ENCODE measurements around the gene GRN.
A peak's percentile ranks its signal among the peaks of the same experiment; 100 is the strongest.

GRN gene

DNA sequence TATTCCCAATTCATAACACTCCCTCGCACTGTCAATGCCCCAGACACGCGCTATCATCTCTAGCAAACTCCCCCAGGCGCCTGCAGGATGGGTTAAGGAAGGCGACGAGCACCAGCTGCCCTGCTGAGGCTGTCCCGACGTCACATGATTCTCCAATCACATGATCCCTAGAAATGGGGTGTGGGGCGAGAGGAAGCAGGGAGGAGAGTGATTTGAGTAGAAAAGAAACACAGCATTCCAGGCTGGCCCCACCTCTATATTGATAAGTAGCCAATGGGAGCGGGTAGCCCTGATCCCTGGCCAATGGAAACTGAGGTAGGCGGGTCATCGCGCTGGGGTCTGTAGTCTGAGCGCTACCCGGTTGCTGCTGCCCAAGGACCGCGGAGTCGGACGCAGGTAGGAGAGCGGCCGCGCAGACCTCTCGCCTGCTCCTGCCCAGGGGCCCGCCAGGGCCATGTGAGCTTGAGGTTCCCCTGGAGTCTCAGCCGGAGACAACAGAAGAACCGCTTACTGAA lies at the start of gene GRN:
Gene GRN, plus strand, starts transcription at position 364 of the 515 bp plus-strand sequence. CDS start 3,863 bp downstream, outside the sequence.
- peak; percentile 86 for DNase-seq (ENCODE audit: low spot score)

DNA sequence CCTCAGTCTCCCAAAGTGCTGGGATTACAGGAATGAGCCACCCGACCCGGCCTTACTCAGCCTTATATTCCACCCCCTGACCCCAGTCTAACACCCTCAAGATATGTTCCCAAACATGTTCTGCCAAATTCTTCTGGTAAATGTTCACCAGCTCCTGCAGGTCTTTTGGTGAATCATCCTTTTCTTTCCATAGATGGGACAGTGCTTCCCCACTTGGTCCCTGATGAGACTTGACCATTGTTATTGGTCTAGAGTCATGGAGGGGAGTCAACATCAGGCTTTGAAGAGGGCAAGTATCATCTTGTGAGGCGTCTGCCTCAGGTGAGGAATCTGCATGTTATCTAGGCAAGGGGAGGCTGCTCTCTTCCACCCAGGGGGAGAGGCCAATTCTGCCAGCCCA lies 47.1 kb upstream of the GRN start:
- DNase-seq (ENCODE audit: low spot score) = no peak

DNA sequence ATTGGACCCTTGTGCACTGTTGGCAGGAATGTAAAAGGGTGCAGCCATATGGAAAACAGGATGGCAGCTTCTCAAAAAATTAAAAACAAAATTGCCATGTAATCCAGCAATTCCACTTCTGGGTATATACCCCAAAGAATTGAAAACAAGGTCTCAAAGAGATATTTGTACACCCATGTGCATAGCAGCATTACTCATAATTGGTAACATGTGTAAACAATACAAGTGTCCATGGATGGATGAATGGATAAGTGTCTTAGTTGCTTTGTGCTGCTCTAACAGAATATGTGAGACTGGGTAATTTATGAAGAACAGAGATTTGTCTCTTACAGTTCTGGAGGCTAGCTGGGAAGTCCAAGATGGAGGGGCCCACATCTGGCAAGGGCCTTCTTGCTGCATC lies 40.5 kb upstream of the GRN start:
- DNase-seq (ENCODE audit: low spot score) = no peak

DNA sequence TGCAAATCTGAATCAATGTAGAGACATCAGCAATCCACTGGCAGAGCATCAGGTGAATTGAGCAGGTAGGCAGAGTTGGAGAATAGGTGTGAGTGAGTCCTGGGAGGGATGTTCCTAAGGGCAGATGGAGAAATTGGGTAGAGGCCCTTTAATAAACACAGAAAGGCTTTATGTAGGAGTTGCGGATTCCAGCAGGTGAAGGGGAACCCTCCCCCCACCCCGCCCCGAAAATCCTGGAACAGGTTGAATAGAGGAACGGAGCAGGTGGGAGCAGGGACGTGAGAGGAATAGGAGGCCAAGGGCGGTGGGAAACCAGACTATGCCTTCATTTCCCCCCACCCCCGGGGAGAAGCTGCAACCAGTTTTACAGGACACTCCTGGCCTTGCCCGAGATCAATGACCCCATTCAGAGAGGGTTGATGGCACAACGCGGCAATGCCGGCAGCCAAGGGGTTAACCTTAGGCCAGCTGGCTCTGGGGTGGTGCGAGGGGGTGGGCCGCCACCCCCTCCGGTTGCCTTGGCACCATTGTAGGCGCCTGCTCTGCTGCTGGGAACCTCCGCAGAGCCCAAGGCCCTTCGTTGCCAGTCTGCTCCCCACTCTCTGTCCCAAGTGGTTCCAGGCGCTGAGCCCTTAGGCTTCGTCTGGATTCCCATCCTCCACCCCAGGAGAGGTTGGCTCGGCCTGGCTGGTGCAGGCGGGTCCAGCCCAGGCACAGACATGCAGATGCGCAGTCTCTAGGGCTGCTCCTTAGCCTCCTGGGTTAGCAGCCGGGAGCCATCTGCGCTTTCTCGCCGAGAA lies 37.5 kb upstream of the GRN start:
- no peak for DNase-seq (ENCODE audit: low spot score)

DNA sequence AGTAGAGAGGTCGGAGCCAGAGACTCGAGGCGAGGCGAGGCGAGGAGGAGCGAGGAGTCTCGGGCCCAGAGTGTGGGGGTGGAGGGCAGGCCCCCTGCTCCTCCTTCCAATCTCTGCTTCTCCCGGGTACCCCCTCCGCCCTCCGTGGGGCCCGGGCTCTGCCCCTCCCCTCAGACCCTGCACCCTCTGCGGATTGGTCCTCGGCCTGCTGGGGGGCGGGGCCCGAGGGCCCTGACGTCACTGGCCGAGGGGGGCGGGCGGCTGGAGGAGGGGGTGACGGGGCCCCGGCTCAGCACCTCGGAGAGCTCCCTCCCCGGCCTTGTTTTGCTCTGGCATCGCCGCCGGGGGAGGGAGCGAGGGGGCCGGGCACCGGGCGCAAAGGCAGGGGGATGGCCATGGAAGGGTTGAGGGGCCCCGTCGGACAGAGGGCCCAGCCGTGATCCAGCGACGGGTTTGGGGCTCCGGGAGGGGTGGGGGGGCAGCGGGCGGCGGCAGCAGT lies 36.7 kb upstream of the GRN start, which contains the start of gene RUNDC3A:
Gene RUNDC3A, plus strand, starts transcription at position 282 of the 499 bp plus-strand sequence. CDS start 232 bp downstream, outside the sequence.
- DNase-seq (ENCODE audit: low spot score) = peak; percentile 78

DNA sequence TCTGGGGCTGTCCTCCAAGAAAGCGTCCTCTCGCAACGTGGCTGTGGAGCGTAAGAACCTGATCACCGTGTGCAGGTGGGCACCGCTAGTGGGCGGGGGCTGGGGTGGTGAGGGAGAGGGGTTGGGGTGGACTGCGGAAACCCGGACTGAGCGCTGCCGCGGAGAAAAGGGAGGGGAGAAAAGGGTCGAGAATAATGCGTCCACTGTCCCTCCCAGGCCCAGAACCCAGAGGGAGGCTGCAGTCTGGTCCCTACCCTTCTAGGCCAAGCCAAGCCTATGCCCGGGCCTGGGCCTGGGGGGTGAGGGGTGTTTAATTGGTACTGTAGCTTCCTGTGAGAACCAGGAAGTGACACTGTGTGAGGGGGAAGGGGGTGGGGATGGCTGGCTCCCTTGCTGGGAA lies 36.2 kb upstream of the GRN start:
- no peak for DNase-seq (ENCODE audit: low spot score)

DNA sequence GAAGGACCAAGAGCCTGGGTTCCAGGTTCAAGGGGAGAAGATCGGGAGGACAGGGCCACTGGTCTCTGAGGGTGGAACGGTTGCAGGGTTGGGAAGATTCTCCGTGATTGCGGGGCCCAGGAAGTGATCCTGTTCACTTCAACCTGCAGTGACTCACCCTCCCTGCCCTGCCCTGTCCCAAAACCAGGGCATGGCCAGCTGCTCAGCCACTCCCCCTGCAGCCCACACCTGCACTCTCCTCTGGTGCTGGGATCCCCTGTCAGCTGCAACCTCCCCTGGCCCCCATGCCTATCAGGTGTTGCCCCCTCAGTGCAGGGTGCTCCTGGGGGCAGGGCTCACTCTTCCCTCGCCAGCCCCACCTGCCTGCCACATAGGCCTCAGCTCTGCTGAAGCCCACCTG lies 35.6 kb upstream of the GRN start:
- DNase-seq (ENCODE audit: low spot score) = no peak

DNA sequence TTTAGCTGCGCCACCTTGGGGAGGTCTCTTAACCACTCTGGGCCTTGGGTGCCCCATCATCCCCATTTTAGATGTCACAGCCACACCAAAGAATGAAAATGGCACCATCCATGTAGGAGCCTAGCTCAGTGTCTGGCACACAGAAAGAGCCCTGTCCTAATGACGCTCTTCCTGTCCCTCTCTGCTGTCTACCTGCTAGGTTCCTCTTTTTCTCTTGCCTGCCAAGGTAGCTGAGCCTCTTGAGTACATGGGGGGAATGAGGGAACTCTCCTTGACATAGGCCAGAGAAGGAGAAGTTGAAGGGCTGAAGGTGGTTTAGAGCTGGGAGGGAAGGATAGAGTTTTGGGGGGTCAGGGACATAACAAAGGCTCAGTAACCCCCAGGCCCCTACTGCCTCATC lies 34.9 kb upstream of the GRN start:
- no peak for DNase-seq (ENCODE audit: low spot score)

DNA sequence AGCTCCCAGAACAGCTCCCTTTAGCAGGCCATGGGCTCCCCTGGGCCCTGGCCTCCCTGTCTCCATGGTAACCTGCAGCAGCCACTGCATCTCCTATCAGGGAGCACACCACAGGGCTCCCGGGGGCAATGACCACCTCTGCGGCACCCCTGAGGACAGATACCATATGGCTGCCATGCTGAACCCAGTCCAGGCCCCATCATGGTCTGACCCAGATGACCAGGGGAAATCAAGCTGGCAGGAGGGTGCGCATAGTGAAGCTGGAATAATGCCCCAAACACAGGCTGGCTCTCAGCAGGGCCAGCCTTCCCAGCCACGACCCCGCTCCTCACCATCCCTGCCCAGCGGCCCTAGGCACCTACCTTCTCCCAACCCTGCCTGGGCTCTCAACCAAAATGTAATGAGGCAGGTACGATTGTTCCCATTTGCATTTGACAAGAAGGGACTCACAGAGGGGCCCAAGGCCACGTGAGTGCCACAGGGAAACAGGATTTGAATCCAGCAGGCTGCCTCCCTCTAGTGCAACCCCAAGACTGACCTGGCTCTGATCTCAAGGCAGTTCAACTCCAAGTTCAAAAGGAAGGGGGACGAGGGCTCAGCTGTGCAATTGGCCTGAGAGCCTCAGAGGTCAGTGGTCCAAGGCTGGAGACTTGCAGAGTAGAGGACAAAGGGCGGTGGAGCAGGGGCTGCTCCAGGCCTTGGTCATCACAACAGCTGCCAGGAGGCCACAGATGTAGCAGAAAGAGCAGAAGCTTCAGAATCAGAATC lies 34.3 kb upstream of the GRN start:
- no peak for DNase-seq (ENCODE audit: low spot score)

DNA sequence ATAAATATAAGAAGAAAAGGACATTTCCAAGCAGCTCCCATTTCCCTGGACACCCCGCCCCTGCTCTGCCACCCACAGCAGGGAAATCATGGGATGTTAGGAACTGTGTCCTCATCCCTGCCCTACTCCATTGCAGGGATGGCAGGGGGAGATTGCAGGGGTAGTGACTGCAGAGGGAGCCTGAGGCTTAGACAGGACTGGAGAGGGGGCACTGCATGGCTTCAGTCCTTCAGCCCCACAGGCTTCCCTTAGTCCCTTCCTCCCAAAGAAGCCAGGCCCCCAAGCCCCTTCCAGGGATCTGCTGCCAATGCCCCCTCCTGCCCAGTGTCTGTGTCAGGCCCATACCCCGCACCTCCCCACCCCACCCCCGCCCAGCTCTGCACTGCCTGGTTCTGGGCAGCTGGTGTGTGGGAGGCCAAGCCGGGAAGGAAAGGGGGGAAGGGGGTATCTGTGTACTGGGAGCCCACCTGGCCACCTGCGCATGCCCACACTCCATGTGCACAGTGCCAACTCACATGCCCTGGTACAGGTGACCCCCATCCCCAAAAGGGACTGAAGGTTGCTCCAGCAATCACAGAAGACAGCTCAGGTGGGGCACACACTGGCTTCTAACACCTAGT lies 33.4 kb upstream of the GRN start:
- DNase-seq (ENCODE audit: low spot score) = no peak

DNA sequence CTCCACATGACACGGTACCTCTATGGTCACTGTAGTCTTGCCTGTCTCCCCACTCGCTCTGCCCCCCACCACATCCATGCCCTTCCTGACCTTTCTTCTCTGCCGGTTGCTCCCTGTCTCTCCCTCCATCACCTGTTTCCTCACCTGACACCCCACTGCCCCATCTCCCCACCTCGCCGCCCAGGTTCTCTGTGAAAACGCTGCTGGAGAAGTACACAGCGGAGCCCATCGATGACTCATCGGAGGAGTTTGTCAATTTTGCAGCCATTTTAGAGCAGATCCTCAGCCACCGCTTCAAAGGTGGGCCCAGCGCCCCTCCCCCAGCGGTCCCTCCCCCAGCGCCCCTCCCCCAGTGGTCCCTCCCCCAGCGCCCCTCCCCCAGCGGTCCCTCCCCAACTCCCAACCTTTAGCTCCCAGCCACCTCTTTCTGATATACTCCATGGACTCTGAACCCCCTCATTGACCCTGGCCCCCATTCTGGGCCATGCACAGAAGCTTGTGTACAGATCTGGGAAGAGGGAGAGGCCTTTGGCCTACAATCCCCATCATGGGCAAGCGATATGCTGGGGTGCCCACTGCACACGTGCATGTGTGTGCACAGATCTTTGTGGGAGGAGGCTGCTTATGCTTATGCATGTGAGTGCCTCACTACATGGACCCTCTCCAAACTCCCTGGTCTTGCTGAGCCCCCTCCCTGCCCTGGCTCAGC lies 32.6 kb upstream of the GRN start:
- no peak for DNase-seq (ENCODE audit: low spot score)

DNA sequence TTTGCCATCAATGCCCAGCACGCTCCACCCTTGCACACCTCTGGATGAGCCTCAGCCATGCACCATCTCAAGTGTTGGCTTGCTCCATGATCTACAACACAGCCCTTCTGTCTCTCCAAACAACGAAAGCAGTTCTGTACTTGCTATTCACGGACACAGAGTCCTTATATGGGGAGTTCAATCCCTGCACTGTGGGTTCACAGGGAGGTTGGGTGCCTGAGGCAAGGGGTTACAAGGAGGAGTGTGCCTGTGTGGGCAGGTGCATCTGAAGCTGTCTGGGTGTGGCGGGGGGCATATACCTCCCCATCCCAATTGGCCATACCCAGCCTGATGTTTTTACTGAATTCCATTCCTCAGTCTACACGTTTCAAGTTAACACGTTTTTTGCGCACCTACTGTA lies 31.1 kb upstream of the GRN start:
- DNase-seq (ENCODE audit: low spot score) = no peak

DNA sequence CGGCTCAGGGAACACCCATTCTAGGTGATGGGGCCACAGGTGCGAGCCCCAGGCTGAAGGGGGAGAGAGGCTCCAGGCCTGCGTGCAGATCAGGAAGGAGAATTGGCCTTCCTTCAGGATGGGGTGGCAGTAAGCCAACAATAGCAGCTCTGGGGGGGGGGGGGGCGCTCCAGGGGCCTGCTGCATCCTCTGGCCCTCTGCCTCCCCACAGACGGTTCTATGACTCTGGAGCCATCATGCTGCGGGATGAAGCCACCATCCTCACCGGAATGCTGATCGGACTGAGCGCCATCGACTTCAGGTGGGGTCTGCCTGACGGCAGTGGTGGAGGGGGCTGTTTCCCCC lies 30.6 kb upstream of the GRN start:
- no peak for DNase-seq (ENCODE audit: low spot score)

DNA sequence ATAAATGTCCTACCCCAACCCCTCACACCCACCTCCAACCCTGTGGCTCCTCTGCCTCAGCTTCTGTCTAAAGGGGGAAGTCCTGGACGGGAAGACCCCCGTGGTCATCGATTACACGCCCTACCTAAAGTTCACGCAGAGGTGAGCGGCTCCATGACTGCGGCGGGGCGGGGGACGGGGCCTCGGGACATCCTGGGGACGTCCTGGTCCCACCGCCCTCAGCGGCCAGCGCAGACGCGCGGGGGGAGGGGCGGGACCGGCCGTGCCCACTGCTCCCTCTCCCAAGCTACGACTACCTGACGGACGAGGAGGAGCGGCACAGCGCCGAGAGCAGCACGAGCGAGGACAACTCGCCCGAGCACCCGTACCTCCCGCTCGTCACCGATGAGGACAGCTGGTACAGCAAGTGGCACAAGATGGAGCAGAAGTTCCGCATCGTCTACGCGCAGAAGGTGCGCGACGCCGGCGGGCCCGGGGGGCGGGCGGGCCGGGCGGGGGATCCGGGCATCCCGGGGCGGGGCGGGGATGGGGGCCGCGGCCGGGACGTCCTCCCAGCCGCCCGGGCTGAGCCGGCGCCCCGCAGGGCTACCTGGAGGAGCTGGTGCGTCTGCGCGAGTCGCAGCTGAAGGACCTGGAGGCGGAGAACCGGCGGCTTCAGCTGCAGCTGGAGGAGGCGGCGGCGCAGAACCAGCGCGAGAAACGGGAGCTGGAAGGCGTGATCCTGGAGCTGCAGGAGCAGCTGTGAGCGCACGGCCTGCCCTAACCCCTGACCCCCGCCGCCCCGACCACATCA lies 30.0 kb upstream of the GRN start:
- DNase-seq (ENCODE audit: low spot score) = no peak

DNA sequence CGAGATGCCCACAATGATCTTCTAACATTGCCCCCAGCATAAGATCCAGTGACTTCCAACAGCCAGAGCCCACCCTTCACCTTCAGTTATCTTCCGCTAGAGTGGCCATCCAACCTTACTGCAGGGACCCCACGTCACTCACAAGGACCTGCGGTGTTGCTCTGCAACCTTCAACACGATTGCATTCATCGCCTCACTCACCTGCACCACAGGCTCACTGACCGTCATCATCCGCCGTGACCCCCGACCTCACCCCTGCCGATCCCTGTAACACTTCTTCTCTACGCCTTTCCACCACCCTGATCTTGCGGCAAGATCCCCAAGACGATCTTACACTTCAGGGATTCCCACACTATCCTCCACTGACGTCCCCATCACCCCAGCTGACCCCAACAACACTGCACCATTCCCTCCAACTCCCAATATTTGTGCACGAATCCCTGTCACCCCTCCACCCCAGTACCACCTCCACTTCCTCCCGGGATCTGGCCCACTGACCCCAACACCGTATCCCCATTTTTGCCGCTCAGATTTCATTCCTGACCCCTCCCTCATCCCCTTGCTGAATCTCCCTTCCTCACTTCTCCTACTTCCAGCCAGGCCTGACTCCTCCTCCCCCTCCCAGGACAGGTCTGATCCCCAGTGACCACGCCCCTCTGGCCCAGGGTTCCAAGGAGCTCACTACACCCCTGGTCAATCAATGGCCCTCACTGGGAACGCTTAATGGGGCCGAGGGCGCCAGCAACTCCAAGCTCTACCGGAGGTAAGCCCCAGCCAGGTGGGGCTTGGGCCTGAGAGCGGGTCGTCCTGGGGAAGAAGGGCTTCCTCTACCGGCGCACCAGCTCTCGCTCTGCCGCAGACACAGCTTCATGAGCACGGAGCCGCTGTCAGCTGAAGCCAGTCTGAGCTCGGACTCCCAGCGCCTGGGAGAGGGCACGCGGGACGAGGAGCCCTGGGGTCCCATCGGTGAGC lies 29.1 kb upstream of the GRN start:
- DNase-seq (ENCODE audit: low spot score) = no peak

DNA sequence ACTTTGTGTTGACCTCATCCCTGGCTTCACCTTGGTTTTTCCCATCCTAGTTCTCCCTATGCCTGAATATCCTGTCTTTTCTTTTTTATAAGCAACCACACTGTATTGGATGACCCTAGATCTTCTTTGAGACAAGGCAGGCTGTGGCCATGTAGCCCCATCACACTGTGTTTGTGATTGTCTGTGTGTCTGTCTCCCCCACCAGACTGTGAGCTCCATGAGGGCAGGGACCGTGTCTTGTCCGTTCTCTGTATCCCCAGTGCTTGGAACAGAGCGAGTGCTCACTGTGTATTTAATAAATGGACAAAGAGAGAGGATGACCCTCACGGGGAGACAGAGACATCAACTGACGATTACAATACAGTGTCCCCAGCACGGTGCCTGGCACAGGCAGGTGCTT lies 27.6 kb upstream of the GRN start:
- no peak for DNase-seq (ENCODE audit: low spot score)

DNA sequence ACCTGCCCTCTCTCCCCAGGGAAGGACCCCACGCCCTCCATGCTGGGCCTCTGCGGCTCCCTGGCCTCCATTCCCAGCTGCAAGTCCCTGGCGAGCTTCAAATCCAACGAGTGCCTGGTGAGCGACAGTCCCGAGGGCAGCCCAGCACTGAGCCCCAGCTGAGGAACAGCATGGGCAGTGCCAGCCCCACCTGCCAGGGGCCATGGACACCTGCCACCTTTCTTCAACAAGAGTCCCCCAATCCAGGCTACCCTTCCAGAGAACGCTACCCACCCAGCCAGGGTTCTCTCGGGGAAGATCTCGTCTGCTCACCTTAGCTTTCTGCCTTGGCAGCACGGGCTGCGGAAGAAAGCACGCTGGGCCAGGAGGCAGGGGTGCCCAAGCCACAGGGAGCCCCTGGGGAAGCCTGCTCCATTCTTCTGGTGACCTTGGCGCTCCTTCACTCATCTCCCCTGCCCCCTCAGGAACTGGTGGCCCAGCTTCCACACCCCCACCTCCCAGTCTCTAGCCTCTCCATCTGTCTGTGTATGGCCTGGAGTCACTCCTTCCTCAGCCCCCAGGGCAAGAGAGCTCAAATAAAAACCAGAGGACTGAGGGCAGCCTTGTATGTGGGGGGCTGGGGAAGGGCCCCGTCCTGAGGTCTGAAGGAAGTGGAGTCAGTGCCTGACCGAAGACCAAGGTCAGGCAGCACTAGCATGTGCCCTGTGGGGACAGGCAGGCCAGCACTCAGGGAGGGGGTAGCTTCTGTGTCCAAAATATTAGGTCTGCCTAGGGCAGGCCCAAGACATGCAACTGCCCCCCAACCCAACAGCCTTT lies 26.8 kb upstream of the GRN start:
- no peak for DNase-seq (ENCODE audit: low spot score)

DNA sequence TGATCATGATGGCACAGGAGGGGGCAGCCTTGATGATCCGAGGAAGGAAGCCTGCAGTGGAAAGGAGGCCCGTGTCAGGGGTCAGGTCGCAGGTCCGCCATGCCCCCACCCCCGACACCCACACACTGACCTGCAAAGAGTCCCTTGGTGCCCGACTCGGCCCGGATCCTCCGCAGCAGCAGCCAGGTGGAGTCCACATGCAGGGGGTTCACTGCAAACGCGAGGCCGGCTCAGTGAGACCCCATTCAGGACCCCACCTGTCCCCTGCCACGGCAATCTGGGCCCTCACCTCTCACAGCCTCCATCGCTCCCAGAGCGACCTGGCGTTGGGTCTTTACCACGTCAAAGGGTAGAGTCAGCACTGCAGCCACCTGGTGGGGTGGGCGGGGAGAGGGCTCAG lies 25.0 kb upstream of the GRN start:
- no peak for DNase-seq (ENCODE audit: low spot score)

Measured in hematopoietic multipotent progenitor cell treated with erythropoietin and hydrocortisone succinate and interleukin-3 and kit ligand, for 15 days (in vitro differentiated cells).